AG10803 (cell line): ENCODE data around the gene RAB4A.
A peak's percentile ranks its signal among the peaks of the same experiment; 100 is the strongest.

ENCODE experiments used
- DNase-seq: peaks from one replicate; pipeline ENCODE4 v3.0.0; 2010; ENCODE audit warnings: low read depth
- H3K4me3 ChIP-seq: 2 replicates; pipeline ENCODE4 v1.5.1; 2011; ENCODE audit warnings: mild to moderate bottlenecking, low read length, control low read depth
- CTCF ChIP-seq: conservative IDR thresholded peaks from 2 replicates; pipeline ENCODE4 v1.5.1; 2011; ENCODE audit warnings: mild to moderate bottlenecking, low read length, control low read depth, inconsistent platforms

RAB4A gene

GRCh38 chr1:229339086-229339485 is 68.2 kb downstream of the RAB4A start:
- no peak overlapping the region for H3K4me3 ChIP-seq
- DNase-seq = no peak
- no peak for TF ChIP-seq CTCF

- no peak for DNase-seq
- TF ChIP-seq CTCF = no peak
These were observed 68.6 kb downstream of the RAB4A start for GRCh38 chr1:229339520-229339919.

GRCh38 chr1:229340496-229340895 is 69.6 kb downstream of the RAB4A start:
- no peak for DNase-seq
- H3K4me3 ChIP-seq = no peak overlapping the region
- TF ChIP-seq CTCF = no peak

More at GRCh38 chr1:229339520-229339919, 68.6 kb downstream of the RAB4A start:
- no peak overlapping the region for H3K4me3 ChIP-seq

DNA sequence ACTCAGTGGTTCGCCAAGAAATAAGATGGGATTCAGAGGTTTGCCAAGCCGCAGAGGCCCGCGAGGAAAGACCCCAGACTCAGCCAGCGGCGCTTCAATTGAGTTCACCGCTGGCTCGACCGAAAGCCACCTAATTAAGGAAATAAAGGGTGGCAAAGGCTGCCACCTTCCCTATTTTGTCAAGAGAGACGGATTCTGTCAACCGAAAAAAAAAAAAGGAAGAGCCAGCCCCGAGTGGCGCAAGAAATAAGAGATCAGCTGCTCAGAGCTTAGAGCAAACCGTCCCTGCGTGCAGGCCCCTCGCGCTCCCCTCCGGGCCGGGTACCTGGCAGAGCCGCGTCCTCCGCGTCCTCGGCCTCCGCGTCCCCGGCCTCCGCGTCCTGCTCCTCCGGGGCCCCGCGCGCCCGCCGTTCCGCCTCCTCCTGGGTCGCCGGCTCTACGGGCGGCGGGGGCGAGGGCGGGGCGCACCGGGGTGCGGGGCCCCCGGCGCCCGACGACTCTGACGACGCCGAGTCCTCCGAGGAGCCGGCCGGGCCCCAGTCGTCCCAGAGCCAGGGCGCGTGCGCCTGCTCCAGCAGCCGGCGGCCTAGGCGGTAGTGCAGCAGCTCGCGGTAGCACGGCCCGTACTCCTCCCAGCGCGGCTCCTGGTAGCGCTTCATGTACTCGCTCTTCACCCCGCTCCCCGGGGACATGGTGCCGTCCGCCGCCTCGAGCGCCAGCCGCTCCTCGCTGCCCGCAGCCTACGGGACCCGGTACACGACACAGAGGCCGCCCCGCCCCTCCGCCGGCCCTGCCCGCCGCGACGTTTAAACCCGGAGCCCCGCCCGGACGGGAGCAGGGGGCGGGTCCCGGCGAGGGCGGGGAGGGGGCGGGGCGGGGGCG is 71.1 kb downstream of the RAB4A start:
- DNase-seq = peak; percentile 64
- H3K4me3 ChIP-seq = peak overlapping the region; percentile 79
- TF ChIP-seq CTCF = no peak

- no peak for TF ChIP-seq CTCF
- peak; percentile 47 for DNase-seq
- peak within 1 kb of the TSS; percentile 79 for H3K4me3 ChIP-seq
These were observed 72.0 kb downstream of the RAB4A start, which contains the start of gene CCSAP for GRCh38 chr1:229342656-229343569. TSS of gene CCSAP (minus strand) at chr1:229343047. CDS start at chr1:229342465, 582 bp downstream.

- peak overlapping the region; percentile 26 for H3K4me3 ChIP-seq
- TF ChIP-seq CTCF = no peak
- no peak for DNase-seq
These were observed 73.2 kb downstream of the RAB4A start for GRCh38 chr1:229344139-229344538.
